ENCODE measurements around the gene RDX. TPM values are rescaled to one million over a fixed set of nuclear protein-coding genes. Genes with fewer than 3 reads are reported as not detected.
"Not testable (repeated sequence)": the region's sequence is repeated elsewhere in the genome, so short reads cannot be mapped to it uniquely, and the experiment has no call there.

RDX gene
- total RNA-seq, 1 experiment from 2014 or later: 131 TPM

DNA sequence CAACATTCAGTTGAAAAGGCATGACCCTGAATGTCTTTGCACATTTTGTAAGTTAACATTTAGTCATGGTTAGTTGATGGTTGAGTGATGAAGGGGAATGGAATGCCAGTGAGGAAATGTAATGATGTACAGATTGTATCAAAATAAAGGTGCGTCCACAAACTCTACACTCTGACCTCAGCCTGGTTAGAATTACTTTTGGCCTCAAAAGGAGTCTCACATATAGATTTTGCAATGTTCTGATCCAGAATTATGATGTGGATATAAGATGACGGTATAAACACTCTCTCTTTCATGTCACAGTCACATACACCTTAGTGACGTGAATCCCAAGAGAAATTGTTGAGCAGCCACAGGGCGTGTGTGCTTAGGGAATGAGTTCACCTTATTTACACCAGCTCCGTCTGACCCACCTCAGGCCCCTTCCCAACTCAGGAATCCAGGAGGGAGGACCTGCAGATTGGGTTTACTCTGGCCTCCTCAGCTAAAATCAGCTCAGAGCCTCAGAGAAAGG lies 100.1 kb downstream of the RDX start:
- H4K20me1 ChIP-seq (ENCODE audit: insufficient read depth): 0 out of 2 replicates have a peak, but pooled peaks cover 3% of the 10 kb centered on the region
- peak overlapping the region; percentile 13; the same call in 1 of the 2 replicates for H3K9ac ChIP-seq (ENCODE audit: low read length)
- H3K27me3 ChIP-seq (ENCODE audit: insufficient read depth, low read length): no peaks in the 10 kb centered on the region
- ATAC-seq (peak; percentile 37), DNase-seq (ENCODE audit: low read depth, low spot score) (peak; percentile 38)
- no peaks in the 10 kb centered on the region for H3K36me3 ChIP-seq (ENCODE audit: control insufficient read depth in 1 of 2, insufficient read depth in 2 of 2, low read length in 2 of 2)
- peak overlapping the region; percentile 80 for H3K27ac ChIP-seq (ENCODE audit: low read depth, low read length)
- ChIA-PET CTCF (interaction anchor here (0.9 to 1.6 kb wide), 2 partner anchors 9 to 11 kb away, joined by 3 to 5 read pairs; no protein-coding TSS in a partner anchor), POLR2A (no interaction called here), RAD21 (ENCODE audit: low non-redundant PET in 1 of 2, low total read pairs in 2 of 2, uncharacterized antibody in 2 of 2, unreplicated experiment in 2 of 2) (no interaction called here)
- H3K4me1 ChIP-seq (ENCODE audit: control insufficient read depth in 1 of 2, insufficient read depth in 2 of 2, low read length in 2 of 2): peaks cover 44 to 46% of the 10 kb centered on the region in 2 experiments
- no TSS peak for BruUV-seq (replicated peaks)
- peak; percentile 33; the same call in 1 of the 2 replicates for TF ChIP-seq MAX (IDR thresholded peaks at IDR 0.05)
- peak; percentile 60 for TF ChIP-seq SP1 (IDR thresholded peaks at IDR 0.05; ENCODE audit: low read depth)
- TF ChIP-seq FOSL1 (IDR thresholded peaks at IDR 0.05; ENCODE audit: low read depth): peak; percentile 64
- TF ChIP-seq JUND (IDR thresholded peaks at IDR 0.05): peak; percentile 64
- TF ChIP-seq CEBPB (IDR thresholded peaks at IDR 0.05; ENCODE audit: low read depth): peak; percentile 73
- peak; percentile 61; the same call in 1 of the 2 replicates for TF ChIP-seq CBX3 (IDR thresholded peaks at IDR 0.05; ENCODE audit: low read depth)
- no peak for TF ChIP-seq ELF1 (IDR thresholded peaks at IDR 0.05; ENCODE audit: borderline replicate concordance, low read depth)
- 0 out of 2 replicates have a peak, but pooled peaks have one; percentile 27 for TF ChIP-seq SIN3A (IDR thresholded peaks at IDR 0.05; ENCODE audit: low read depth)
- no peak for TF ChIP-seq POLR2AphosphoS5 (IDR thresholded peaks at IDR 0.05; ENCODE audit: low read depth, low read length)
- intact Hi-C loops (cut with micrococcal nuclease): loop anchor here (10.0 kb wide), 1 partner anchor 1239 kb away; no protein-coding TSS in a partner anchor
- peak overlapping the region; percentile 53 for H3K4me2 ChIP-seq (ENCODE audit: low read length)
- no peaks in the 10 kb centered on the region for H3K9me2 ChIP-seq (ENCODE audit: insufficient read depth)
- no peak overlapping the region for H2AFZ ChIP-seq (ENCODE audit: low read depth, low read length, poor library complexity, severe bottlenecking)
- H3K9me3 ChIP-seq (ENCODE audit: control insufficient read depth in 1 of 2, insufficient read depth in 1 of 2, low read depth in 1 of 2, low read length in 2 of 2): no peaks in the 10 kb centered on the region
- H3K79me2 ChIP-seq (ENCODE audit: insufficient read depth, low read length): no peaks in the 10 kb centered on the region
- peak overlapping the region in 1 of 2 experiments; percentile 34; a peak in 2 of 4 replicates for H3K4me3 ChIP-seq (replicated peaks in 1 of 2; ENCODE audit: low read depth in 1 of 2, low read length in 2 of 2)

GRCh38 chr11:110194211-110194766 lies 102.1 kb downstream of the RDX start:
- H3K9me3 ChIP-seq (ENCODE audit: control insufficient read depth in 1 of 2, insufficient read depth in 1 of 2, low read depth in 1 of 2, low read length in 2 of 2); H3K9me2 ChIP-seq (ENCODE audit: insufficient read depth); H4K20me1 ChIP-seq (ENCODE audit: insufficient read depth); H3K36me3 ChIP-seq (ENCODE audit: control insufficient read depth in 1 of 2, insufficient read depth in 2 of 2, low read length in 2 of 2); H3K27me3 ChIP-seq (ENCODE audit: insufficient read depth, low read length); H3K79me2 ChIP-seq (ENCODE audit: insufficient read depth, low read length); BruUV-seq (replicated peaks); CTCF ChIA-PET; H2AFZ ChIP-seq (ENCODE audit: low read depth, low read length, poor library complexity, severe bottlenecking): not testable (repeated sequence)
- DNase-seq (ENCODE audit: low read depth, low spot score) (peak; percentile 64), ATAC-seq (peak; percentile 73)
- TF ChIP-seq ELF1 (IDR thresholded peaks at IDR 0.05; ENCODE audit: borderline replicate concordance, low read depth) (peak; percentile 33; the same call in 1 of the 2 replicates), EGR1 (IDR thresholded peaks at IDR 0.05; ENCODE audit: low read depth) (peak; percentile 90), MAX (IDR thresholded peaks at IDR 0.05) (peak; percentile 58; the same call in 1 of the 2 replicates), SIN3A (IDR thresholded peaks at IDR 0.05; ENCODE audit: low read depth) (peak; percentile 50; the same call in 1 of the 2 replicates), RAD21 (IDR thresholded peaks at IDR 0.05; ENCODE audit: low read depth) (0 out of 2 replicates have a peak, but pooled peaks have one; percentile 14), CEBPB (IDR thresholded peaks at IDR 0.05; ENCODE audit: low read depth) (peak; percentile 88), JUND (IDR thresholded peaks at IDR 0.05) (peak; percentile 84), FOSL1 (IDR thresholded peaks at IDR 0.05; ENCODE audit: low read depth) (peak; percentile 81), SRF (IDR thresholded peaks at IDR 0.05; ENCODE audit: low read depth) (peak; percentile 69), ATF3 (IDR thresholded peaks at IDR 0.05) (peak; percentile 48; the same call in 1 of the 2 replicates), POLR2AphosphoS5 (IDR thresholded peaks at IDR 0.05; ENCODE audit: low read depth, low read length) (peak; percentile 55; the same call in 1 of the 2 replicates), SP1 (IDR thresholded peaks at IDR 0.05; ENCODE audit: low read depth) (peak; percentile 71), CBX3 (IDR thresholded peaks at IDR 0.05; ENCODE audit: low read depth) (0 out of 2 replicates have a peak, but pooled peaks have one; percentile 64)
- H3K4me2 ChIP-seq (ENCODE audit: low read length): peak overlapping the region; percentile 53
- POLR2A ChIA-PET: interaction anchor here (1.7 kb wide), 1 partner anchor 9 kb away, joined by 4 read pairs; no protein-coding TSS in a partner anchor
- intact Hi-C loops (cut with micrococcal nuclease): loop anchor here (5.0 to 10.0 kb wide), 3 partner anchors 97 to 1241 kb away; no protein-coding TSS in a partner anchor
- peak overlapping the region; percentile 80 for H3K27ac ChIP-seq (ENCODE audit: low read depth, low read length)
- H3K4me1 ChIP-seq (ENCODE audit: control insufficient read depth in 1 of 2, insufficient read depth in 2 of 2, low read length in 2 of 2): peaks cover 44 to 46% of the 10 kb centered on the region in 2 experiments
- peak overlapping the region in 1 of 2 experiments; percentile 13; a peak in 1 of 4 replicates for H3K4me3 ChIP-seq (replicated peaks in 1 of 2; ENCODE audit: low read depth in 1 of 2, low read length in 2 of 2)
- H3K9ac ChIP-seq (ENCODE audit: low read length): peak overlapping the region; percentile 4
- RAD21 ChIA-PET (ENCODE audit: low non-redundant PET in 1 of 2, low total read pairs in 2 of 2, uncharacterized antibody in 2 of 2, unreplicated experiment in 2 of 2): interaction anchor here in 1 of 2 experiments (1.4 kb wide), 1 partner anchor 101 kb away, joined by 3 read pairs; the partner anchor contains the start of gene ZC3H12C
